ENCODE measurements around the gene MAP3K7. TPM values are rescaled to one million over a fixed set of nuclear protein-coding genes. Genes with fewer than 3 reads are reported as not detected.
"Not testable (repeated sequence)": the region's sequence is repeated elsewhere in the genome, so short reads cannot be mapped to it uniquely, and the experiment has no call there.

Gene MAP3K7
- total RNA-seq, 1 experiment from 2014 or later = 26.6 TPM

DNA sequence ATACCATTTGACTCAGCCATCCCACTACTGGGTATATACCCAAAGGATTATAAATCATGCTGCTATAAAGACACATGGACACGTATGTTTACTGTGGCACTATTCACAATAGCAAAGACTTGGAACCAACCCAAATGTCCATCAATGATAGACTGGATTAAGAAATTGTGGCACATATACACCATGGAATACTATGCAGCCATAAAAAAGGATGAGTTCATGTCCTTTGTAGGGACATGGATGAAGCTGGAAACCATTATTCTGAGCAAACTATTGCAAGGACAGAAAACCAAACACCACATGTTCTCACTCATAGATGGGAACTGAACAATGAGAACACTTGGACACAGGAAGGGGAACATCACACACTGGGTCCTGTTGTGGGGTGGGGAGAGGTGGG is 19.2 kb downstream of the MAP3K7 start:
- CTCF ChIA-PET; RAD21 ChIA-PET (ENCODE audit: low non-redundant PET in 1 of 2, low total read pairs in 2 of 2, uncharacterized antibody in 2 of 2, unreplicated experiment in 2 of 2); BruUV-seq (replicated peaks): not testable (repeated sequence)

DNA sequence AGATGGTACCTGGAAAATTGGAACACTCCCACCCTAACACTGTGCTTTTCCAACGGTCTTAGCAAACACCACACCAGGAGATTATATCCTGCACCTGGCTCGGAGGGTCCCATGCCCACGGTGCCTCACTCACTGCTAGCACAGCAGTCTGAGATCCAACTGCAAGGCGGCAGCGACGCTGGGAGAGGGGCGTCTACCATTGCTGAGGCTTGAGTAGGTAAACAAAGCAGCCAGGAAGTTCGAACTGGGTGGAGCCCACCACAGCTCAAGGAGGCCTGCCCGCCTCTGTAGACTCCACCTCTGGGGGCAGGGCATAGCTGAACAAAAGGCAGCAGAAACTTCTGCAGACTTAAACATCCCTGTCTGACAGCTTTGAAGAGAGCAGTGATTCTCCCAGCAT is 24.5 kb downstream of the MAP3K7 start:
- intact Hi-C loops (cut with micrococcal nuclease); H3K9me3 ChIP-seq (ENCODE audit: control insufficient read depth in 1 of 2, insufficient read depth in 1 of 2, low read depth in 1 of 2, low read length in 2 of 2); DNase-seq (ENCODE audit: low read depth, low spot score): not testable (repeated sequence)

More for the DNA sequence above, 19.2 kb downstream of the MAP3K7 start:
- H3K4me3 ChIP-seq (replicated peaks in 1 of 2; ENCODE audit: low read depth in 1 of 2, low read length in 2 of 2); intact Hi-C loops (cut with micrococcal nuclease); H2AFZ ChIP-seq (ENCODE audit: low read depth, low read length, poor library complexity, severe bottlenecking); H3K27ac ChIP-seq (ENCODE audit: low read depth, low read length); H3K9ac ChIP-seq (ENCODE audit: low read length); H3K27me3 ChIP-seq (ENCODE audit: insufficient read depth, low read length); H4K20me1 ChIP-seq (ENCODE audit: insufficient read depth); H3K9me2 ChIP-seq (ENCODE audit: insufficient read depth); H3K9me3 ChIP-seq (ENCODE audit: control insufficient read depth in 1 of 2, insufficient read depth in 1 of 2, low read depth in 1 of 2, low read length in 2 of 2); DNase-seq (ENCODE audit: low read depth, low spot score); ATAC-seq; H3K4me1 ChIP-seq (ENCODE audit: control insufficient read depth in 1 of 2, insufficient read depth in 2 of 2, low read length in 2 of 2); H3K4me2 ChIP-seq (ENCODE audit: low read length); POLR2A ChIA-PET; H3K36me3 ChIP-seq (ENCODE audit: control insufficient read depth in 1 of 2, insufficient read depth in 2 of 2, low read length in 2 of 2): not testable (repeated sequence)
- peaks cover 14% of the 10 kb centered on the region for H3K79me2 ChIP-seq (ENCODE audit: insufficient read depth, low read length)

DNA sequence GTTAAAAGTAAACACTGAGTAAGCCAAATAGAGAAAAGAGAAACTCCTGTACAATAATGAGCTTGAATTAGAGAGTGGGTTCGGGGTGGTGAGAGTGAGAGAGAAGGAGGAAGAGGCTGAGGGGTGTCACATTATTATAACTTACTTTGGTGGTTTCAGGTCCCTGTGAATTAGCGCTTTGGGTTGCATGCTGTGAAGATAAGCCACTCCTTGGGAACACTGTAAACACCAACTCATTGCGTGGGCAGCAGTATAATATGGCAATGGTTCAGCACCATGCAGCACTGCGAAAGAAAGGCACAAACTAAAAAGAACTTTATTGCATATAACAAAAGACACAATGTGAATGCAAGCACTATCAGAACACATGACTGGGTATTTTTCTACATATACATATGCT is 26.9 kb downstream of the MAP3K7 start:
- ChIA-PET POLR2A (no interaction called here), RAD21 (ENCODE audit: low non-redundant PET in 1 of 2, low total read pairs in 2 of 2, uncharacterized antibody in 2 of 2, unreplicated experiment in 2 of 2) (no interaction called here), CTCF (no interaction called here)
- intact Hi-C loops (cut with micrococcal nuclease) = no loop called here
- ATAC-seq (no peak), DNase-seq (ENCODE audit: low read depth, low spot score) (no peak)
- Histone ChIP-seq H3K79me2 (ENCODE audit: insufficient read depth, low read length) (no peaks in the 10 kb centered on the region), H3K27me3 (ENCODE audit: insufficient read depth, low read length) (no peaks in the 10 kb centered on the region), H3K9me2 (ENCODE audit: insufficient read depth) (no peaks in the 10 kb centered on the region), H3K9me3 (ENCODE audit: control insufficient read depth in 1 of 2, insufficient read depth in 1 of 2, low read depth in 1 of 2, low read length in 2 of 2) (no peaks in the 10 kb centered on the region), H3K9ac (ENCODE audit: low read length) (no peak overlapping the region), H3K4me3 (replicated peaks in 1 of 2; ENCODE audit: low read depth in 1 of 2, low read length in 2 of 2) (no peak overlapping the region), H2AFZ (ENCODE audit: low read depth, low read length, poor library complexity, severe bottlenecking) (no peak overlapping the region), H3K4me2 (ENCODE audit: low read length) (no peak overlapping the region), H4K20me1 (ENCODE audit: insufficient read depth) (no peaks in the 10 kb centered on the region), H3K4me1 (ENCODE audit: control insufficient read depth in 1 of 2, insufficient read depth in 2 of 2, low read length in 2 of 2) (no peaks in the 10 kb centered on the region), H3K27ac (ENCODE audit: low read depth, low read length) (no peak overlapping the region), H3K36me3 (ENCODE audit: control insufficient read depth in 1 of 2, insufficient read depth in 2 of 2, low read length in 2 of 2) (peaks cover 14 to 26% of the 10 kb centered on the region in 2 experiments)
- no TSS peak for BruUV-seq (replicated peaks)
- no peak for TF ChIP-seq CEBPB (IDR thresholded peaks at IDR 0.05; ENCODE audit: low read depth)
- no peak for TF ChIP-seq EGR1 (IDR thresholded peaks at IDR 0.05; ENCODE audit: low read depth)
- no peak for TF ChIP-seq YY1 (IDR thresholded peaks at IDR 0.05; ENCODE audit: extremely low read depth, insufficient replicate concordance, low read depth, low read length)
- TF ChIP-seq ZFX (IDR thresholded peaks at IDR 0.05) = no peak
- TF ChIP-seq SP1 (IDR thresholded peaks at IDR 0.05; ENCODE audit: low read depth) = no peak
- no peak for TF ChIP-seq POLR2A (IDR thresholded peaks at IDR 0.05; ENCODE audit: borderline replicate concordance, extremely low read depth, insufficient read depth, insufficient read length)
- TF ChIP-seq, protein P1, sequence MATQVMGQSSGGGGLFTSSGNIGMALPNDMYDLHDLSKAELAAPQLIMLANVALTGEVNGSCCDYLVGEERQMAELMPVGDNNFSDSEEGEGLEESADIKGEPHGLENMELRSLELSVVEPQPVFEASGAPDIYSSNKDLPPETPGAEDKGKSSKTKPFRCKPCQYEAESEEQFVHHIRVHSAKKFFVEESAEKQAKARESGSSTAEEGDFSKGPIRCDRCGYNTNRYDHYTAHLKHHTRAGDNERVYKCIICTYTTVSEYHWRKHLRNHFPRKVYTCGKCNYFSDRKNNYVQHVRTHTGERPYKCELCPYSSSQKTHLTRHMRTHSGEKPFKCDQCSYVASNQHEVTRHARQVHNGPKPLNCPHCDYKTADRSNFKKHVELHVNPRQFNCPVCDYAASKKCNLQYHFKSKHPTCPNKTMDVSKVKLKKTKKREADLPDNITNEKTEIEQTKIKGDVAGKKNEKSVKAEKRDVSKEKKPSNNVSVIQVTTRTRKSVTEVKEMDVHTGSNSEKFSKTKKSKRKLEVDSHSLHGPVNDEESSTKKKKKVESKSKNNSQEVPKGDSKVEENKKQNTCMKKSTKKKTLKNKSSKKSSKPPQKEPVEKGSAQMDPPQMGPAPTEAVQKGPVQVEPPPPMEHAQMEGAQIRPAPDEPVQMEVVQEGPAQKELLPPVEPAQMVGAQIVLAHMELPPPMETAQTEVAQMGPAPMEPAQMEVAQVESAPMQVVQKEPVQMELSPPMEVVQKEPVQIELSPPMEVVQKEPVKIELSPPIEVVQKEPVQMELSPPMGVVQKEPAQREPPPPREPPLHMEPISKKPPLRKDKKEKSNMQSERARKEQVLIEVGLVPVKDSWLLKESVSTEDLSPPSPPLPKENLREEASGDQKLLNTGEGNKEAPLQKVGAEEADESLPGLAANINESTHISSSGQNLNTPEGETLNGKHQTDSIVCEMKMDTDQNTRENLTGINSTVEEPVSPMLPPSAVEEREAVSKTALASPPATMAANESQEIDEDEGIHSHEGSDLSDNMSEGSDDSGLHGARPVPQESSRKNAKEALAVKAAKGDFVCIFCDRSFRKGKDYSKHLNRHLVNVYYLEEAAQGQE (IDR thresholded peaks at IDR 0.05; ENCODE audit: low read depth) = no peak
- TF ChIP-seq CBX3 (IDR thresholded peaks at IDR 0.05; ENCODE audit: low read depth) = no peak
- TF ChIP-seq RAD21 (IDR thresholded peaks at IDR 0.05; ENCODE audit: low read depth) = no peak

More for the DNA sequence above, 24.5 kb downstream of the MAP3K7 start:
- H2AFZ ChIP-seq (ENCODE audit: low read depth, low read length, poor library complexity, severe bottlenecking); H3K4me1 ChIP-seq (ENCODE audit: control insufficient read depth in 1 of 2, insufficient read depth in 2 of 2, low read length in 2 of 2); RAD21 ChIA-PET (ENCODE audit: low non-redundant PET in 1 of 2, low total read pairs in 2 of 2, uncharacterized antibody in 2 of 2, unreplicated experiment in 2 of 2); H3K79me2 ChIP-seq (ENCODE audit: insufficient read depth, low read length); H4K20me1 ChIP-seq (ENCODE audit: insufficient read depth); CTCF ChIA-PET; ATAC-seq; H3K9ac ChIP-seq (ENCODE audit: low read length); POLR2A ChIA-PET; H3K27ac ChIP-seq (ENCODE audit: low read depth, low read length); H3K4me2 ChIP-seq (ENCODE audit: low read length); H3K4me3 ChIP-seq (replicated peaks in 1 of 2; ENCODE audit: low read depth in 1 of 2, low read length in 2 of 2); H3K27me3 ChIP-seq (ENCODE audit: insufficient read depth, low read length); H3K9me2 ChIP-seq (ENCODE audit: insufficient read depth); BruUV-seq (replicated peaks): not testable (repeated sequence)
- peaks cover 14 to 19% of the 10 kb centered on the region in 2 experiments for H3K36me3 ChIP-seq (ENCODE audit: control insufficient read depth in 1 of 2, insufficient read depth in 2 of 2, low read length in 2 of 2)

All from HCT116 (cell line).